GM13976 (cell line): Measurements from ENCODE around the gene RAX2.

Experiments used
- DNase-seq: peaks from one replicate; pipeline ENCODE4 v3.0.0; 2012; ENCODE audit warnings: low spot score
- CTCF ChIP-seq: IDR thresholded peaks from 2 replicates; pipeline ENCODE4 v1.5.1; 2012; ENCODE audit warnings: borderline replicate concordance, mild to moderate bottlenecking; ENCODE audit not compliant: insufficient read depth; ENCODE audit errors: extremely low read depth, missing control alignments, control extremely low read depth
- in situ Hi-C: fragments of 300-500 bp; cut with MboI; formaldehyde crosslinking; loops from one replicate; pipeline ENCODE4 v1.12.0; 2022; ENCODE audit warnings: low sequenced_read_pairs, mixed read lengths, inconsistent platforms; ENCODE audit not compliant: unreplicated experiment

RAX2 gene

GRCh38 chr19:3814648-3815047 lies 42.6 kb upstream of the RAX2 start:
- DNase-seq: no peak
- in situ Hi-C loops: no loop called here
- no peak for TF ChIP-seq CTCF

DNA sequence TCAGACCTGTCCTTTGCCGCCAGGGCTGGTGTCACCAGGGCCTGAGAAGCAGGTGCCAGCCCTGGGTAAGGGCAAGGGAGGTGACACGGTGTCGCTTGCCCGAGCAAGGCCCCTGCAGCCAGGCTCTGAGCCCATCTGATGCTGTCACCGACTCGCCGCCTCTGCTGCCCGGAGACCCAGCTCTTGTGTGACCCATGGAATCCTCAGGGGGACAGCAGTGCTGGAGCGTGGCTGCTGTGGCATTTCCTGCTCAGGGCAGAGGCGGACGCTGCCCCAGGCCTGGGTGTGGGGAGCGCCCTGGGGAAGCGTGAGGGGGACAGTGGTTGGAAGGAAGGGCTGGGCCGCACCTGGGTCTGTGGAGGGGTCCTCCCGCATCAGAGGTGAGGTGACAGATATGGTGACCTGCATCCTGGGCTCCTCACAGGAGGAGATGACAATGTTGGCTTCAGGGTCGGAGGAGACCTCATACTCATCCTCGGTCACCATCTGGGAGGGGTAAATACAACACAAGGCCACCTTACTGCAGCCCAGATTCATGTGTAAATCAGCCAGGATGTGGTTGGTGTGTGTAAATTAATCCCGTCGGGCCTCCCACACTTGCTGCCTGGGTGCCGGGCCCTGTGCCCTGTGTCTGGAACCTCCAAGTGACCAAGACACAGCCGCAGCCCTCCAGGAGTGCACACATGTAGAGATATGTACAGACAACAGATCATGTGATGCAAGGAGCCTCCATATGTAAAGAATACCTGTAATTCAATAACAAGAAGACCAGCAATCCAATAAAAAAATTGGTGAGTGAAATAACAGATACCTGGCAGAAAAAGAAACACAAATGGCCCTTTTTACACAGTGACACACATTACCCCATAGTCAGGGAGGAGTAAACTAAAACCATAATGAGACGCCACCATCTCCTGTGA lies 41.7 kb upstream of the RAX2 start:
- in situ Hi-C loops: no loop called here
- no peak for TF ChIP-seq CTCF
- no peak for DNase-seq

DNA sequence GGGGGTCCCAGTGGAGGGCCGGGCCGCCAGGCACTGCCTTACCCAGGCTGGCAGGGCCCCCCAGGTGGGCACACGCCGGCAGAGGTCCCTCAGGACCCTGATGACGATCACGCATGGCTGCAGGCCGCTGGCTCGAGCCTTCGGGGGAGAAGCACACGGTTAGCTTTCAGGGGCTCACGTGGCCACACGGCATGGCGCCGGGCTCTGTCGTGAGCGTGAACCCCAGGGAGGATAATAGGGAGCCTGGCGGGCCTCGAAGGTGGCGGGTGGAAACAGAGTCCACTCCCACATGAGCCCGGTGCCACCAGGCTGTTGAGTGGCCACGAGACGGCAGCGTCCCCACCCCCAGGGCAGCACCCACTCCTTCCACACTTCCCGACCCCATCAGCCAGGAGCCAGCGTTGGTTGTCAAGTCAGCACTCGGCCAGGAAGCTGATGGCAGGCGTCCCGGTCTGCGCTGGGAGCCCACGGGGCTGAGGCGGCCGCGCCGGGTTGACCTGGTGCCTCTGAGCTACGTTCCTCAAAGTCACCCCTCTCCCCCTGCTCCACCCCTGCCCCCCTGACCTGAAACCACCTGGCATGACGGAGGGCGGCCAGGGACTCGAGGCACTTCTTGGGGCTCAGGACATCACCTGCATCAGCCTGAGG lies 38.8 kb upstream of the RAX2 start:
- in situ Hi-C loops: no loop called here
- DNase-seq: no peak
- no peak for TF ChIP-seq CTCF

DNA sequence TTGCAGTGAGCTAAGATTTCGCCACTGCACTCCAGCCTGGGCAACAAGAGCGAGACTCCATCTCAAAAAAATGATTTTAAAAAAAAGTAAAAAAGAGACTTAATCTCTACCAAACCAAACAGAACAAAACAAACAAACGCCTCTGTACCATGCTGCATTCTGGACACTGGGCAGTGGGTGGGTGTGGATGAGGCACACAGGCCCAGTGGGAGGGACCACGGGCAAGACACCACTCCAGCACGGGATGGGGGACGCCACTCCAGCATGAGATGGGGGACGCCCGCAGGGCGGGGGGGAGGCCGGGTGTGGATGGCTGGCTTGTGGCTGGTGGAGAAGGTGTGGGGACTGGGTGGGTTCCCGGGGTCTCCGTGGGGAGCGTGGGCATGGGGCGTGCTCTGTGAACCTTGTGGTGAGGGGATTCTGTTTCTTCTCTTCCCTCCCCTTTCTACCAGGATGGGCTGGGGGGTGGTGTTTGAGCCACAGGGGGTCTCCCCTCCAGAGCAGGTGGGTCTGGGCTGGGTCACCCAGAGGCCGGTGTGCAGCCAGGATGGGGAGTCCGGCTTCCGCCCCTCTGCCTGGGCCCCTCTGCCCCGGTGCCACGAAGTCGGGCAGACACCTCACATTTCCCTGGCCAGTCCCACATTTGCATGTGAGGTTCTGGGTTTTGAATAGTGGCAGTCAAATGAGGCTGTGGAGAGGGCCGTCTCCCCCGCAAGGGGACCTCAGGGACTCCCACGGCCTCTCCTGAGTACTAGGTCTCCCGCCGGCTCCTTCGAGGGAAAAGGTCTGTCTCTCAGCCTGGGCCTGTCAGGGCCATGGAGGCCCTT lies 38.1 kb upstream of the RAX2 start:
- TF ChIP-seq CTCF: no peak
- in situ Hi-C loops: no loop called here
- peak; percentile 71 for DNase-seq

DNA sequence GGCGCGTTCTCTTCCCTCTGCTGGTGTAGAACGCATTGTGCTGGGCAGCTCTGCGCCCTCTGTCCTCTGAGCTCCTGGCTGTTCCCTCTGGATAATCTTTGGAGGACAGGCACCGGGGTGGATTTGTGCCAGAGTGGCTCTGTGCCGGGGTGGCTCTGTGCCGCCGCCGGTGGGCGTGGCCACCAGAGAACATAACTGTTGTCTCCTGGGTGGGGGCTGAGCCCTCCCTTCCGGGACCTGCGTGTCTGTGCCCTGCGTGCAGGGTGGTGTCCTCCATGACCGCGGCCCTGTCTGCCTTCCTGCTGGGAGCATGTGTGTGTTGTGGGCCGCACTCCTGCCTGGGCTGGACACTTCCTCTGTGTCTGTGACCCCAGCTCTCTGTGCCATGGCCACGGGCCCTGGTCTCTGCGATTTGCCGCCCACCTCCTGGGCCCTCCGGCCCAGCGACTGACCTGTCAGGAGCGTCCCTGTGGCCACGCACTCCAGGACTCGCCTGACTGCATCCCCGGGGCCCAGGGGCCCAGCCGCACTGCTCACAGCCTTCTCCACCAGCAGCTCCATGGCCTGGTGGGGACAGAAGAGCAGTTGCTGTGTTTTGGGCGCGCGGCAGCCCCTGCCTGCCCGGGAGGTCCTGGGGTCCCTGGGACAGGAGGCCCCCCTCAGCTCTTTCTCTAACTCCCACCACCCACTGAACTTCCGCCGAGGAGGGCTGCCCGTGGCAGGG lies 36.6 kb upstream of the RAX2 start:
- in situ Hi-C loops: no loop called here
- DNase-seq: no peak

More for the DNA sequence above, 36.6 kb upstream of the RAX2 start:
- no peak for TF ChIP-seq CTCF
